GM12873 (cell line): Measurements from ENCODE around the gene PLA2G4F.

ENCODE experiments used
- CTCF ChIP-seq: IDR thresholded peaks from 2 replicates; pipeline ENCODE4 v1.5.1; 2012; ENCODE audit warnings: low read depth, mild to moderate bottlenecking, moderate library complexity, low read length, control low read depth; ENCODE audit not compliant: insufficient read depth; ENCODE audit errors: missing control alignments

The PLA2G4F gene

GRCh38 chr15:42130246-42130986, 26.0 kb downstream of the PLA2G4F start:
- TF ChIP-seq CTCF, result no peak

- TF ChIP-seq CTCF, result no peak
These were observed 27.1 kb downstream of the PLA2G4F start for GRCh38 chr15:42129364-42129763.

- no peak for TF ChIP-seq CTCF
These were observed 28.0 kb downstream of the PLA2G4F start for GRCh38 chr15:42128476-42128875.

GRCh38 chr15:42123546-42123945, 32.9 kb downstream of the PLA2G4F start:
- TF ChIP-seq CTCF, result no peak

- TF ChIP-seq CTCF, result no peak
These were observed 34.8 kb downstream of the PLA2G4F start for GRCh38 chr15:42121682-42122081.

GRCh38 chr15:42121021-42121420, 35.4 kb downstream of the PLA2G4F start:
- TF ChIP-seq CTCF, result no peak

GRCh38 chr15:42120285-42120684, 36.2 kb downstream of the PLA2G4F start:
- no peak for TF ChIP-seq CTCF
